ENCODE data around the gene CACNB2. TPM values are rescaled to one million over a fixed set of nuclear protein-coding genes. Genes with fewer than 3 reads are reported as not detected.

Gene CACNB2
- total RNA-seq, 1 donor: 1.3 TPM

- H3K4me3 ChIP-seq (ENCODE audit: low read depth, low read length): no peak overlapping the region
- no peak for TF ChIP-seq CTCF (IDR thresholded peaks at IDR 0.05; ENCODE audit: insufficient read depth, low read depth, low read length)
- no peak for DNase-seq (ENCODE audit: low read depth)
Observed at GRCh38 chr10:18231480-18231879, 91.3 kb downstream of the CACNB2 start.

- no peak for TF ChIP-seq CTCF (IDR thresholded peaks at IDR 0.05; ENCODE audit: insufficient read depth, low read depth, low read length)
- DNase-seq (ENCODE audit: low read depth): no peak
- no peak overlapping the region for H3K4me3 ChIP-seq (ENCODE audit: low read depth, low read length)
Observed at GRCh38 chr10:18233775-18234174, 93.6 kb downstream of the CACNB2 start.

- DNase-seq (ENCODE audit: low read depth): no peak
- no peak for TF ChIP-seq CTCF (IDR thresholded peaks at IDR 0.05; ENCODE audit: insufficient read depth, low read depth, low read length)
- no peak overlapping the region for H3K4me3 ChIP-seq (ENCODE audit: low read depth, low read length)
Observed at GRCh38 chr10:18235477-18235876, 95.3 kb downstream of the CACNB2 start.

- TF ChIP-seq CTCF (IDR thresholded peaks at IDR 0.05; ENCODE audit: insufficient read depth, low read depth, low read length): no peak
- no peak overlapping the region for H3K4me3 ChIP-seq (ENCODE audit: low read depth, low read length)
- DNase-seq (ENCODE audit: low read depth): no peak
Observed at GRCh38 chr10:18236756-18237155, 96.5 kb downstream of the CACNB2 start.

- peak; percentile 62 for TF ChIP-seq CTCF (IDR thresholded peaks at IDR 0.05; ENCODE audit: insufficient read depth, low read depth, low read length)
- peak; percentile 56 for DNase-seq (ENCODE audit: low read depth)
- no peak overlapping the region for H3K4me3 ChIP-seq (ENCODE audit: low read depth, low read length)
Observed at GRCh38 chr10:18238870-18239485, 98.8 kb downstream of the CACNB2 start.

GRCh38 chr10:18240185-18240882 is 100.1 kb downstream of the CACNB2 start:
- no peak overlapping the region for H3K4me3 ChIP-seq (ENCODE audit: low read depth, low read length)
- TF ChIP-seq CTCF (IDR thresholded peaks at IDR 0.05; ENCODE audit: insufficient read depth, low read depth, low read length): no peak
- no peak for DNase-seq (ENCODE audit: low read depth)

Measured in fibroblast of villous mesenchyme (primary cell).